Panc1 (cell line): ENCODE results near the gene MAGI3.

Source experiments
- POLR2AphosphoS5 ChIP-seq: IDR thresholded peaks from 2 replicates; pipeline ENCODE4 v1.6.1; 2012; ENCODE audit warnings: mild to moderate bottlenecking, low read depth, low read length, moderate library complexity
- TF ChIP-seq, protein P1 (sequence below): fragments of 450-650 bp; IDR thresholded peaks from 2 replicates; pipeline ENCODE4 v1.5.1; 2017; ENCODE audit warnings: mild to moderate bottlenecking

DNA sequence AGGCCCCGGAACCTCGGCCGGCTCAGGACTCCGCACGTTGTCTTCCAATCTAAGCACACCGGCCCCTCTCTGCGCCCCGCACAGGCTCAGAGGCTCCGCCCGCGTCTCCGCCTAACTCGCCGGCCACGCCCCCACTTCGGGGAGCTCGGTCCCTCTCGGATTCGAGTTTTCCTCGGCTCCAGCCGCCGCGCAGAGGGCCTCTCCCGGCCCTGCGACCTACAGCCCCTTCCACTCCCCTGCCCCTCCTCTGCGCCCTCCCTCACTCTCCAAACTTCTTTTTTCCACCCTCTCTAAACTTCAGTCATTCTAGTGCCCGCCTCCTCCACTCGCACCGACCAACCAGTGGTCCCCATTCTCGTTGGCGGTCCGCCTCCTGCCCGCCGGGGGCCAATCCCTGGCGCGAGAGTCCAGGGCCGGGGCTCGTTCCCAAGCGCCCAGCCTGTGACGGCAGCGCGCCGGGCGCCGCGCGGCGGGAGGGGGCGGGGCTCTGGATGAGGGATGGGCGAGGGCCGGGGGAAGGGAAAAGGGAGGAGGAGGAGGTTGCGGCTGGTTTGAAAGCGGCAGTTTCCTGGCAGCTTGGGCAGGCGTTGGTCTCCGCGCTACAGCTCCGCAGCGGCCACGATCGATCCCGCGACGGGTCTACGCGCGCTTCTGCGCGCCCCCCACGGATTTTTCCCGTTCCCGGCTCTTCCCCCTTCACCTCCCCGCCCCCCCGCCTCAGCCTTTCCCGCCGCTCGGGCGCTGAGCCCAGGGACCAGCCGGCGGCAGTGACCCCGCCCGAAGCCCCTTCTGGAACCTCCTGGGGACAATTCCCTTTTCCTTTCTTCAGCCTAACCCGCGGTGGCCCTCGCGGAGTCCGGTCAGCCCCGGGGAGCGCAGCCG is at the start of gene MAGI3:
- TF ChIP-seq, protein P1, sequence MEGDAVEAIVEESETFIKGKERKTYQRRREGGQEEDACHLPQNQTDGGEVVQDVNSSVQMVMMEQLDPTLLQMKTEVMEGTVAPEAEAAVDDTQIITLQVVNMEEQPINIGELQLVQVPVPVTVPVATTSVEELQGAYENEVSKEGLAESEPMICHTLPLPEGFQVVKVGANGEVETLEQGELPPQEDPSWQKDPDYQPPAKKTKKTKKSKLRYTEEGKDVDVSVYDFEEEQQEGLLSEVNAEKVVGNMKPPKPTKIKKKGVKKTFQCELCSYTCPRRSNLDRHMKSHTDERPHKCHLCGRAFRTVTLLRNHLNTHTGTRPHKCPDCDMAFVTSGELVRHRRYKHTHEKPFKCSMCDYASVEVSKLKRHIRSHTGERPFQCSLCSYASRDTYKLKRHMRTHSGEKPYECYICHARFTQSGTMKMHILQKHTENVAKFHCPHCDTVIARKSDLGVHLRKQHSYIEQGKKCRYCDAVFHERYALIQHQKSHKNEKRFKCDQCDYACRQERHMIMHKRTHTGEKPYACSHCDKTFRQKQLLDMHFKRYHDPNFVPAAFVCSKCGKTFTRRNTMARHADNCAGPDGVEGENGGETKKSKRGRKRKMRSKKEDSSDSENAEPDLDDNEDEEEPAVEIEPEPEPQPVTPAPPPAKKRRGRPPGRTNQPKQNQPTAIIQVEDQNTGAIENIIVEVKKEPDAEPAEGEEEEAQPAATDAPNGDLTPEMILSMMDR: no peak
- no peak for TF ChIP-seq POLR2AphosphoS5
